GM12865 (cell line): Measurements from ENCODE around the gene DLL1.

Source experiments
- DNase-seq: peaks from one replicate; pipeline ENCODE4 v3.0.0; 2010; ENCODE audit warnings: low read depth
- H3K4me3 ChIP-seq: 2 replicates; pipeline ENCODE4 v1.5.1; 2011; ENCODE audit warnings: mild to moderate bottlenecking, low read depth, low read length, control low read depth
- CTCF ChIP-seq: IDR thresholded peaks from 2 replicates; pipeline ENCODE4 v1.5.1; 2011; ENCODE audit warnings: low read length, control low read depth, low read depth, inconsistent platforms; ENCODE audit not compliant: insufficient read depth; ENCODE audit errors: missing control alignments

The DLL1 gene

DNA sequence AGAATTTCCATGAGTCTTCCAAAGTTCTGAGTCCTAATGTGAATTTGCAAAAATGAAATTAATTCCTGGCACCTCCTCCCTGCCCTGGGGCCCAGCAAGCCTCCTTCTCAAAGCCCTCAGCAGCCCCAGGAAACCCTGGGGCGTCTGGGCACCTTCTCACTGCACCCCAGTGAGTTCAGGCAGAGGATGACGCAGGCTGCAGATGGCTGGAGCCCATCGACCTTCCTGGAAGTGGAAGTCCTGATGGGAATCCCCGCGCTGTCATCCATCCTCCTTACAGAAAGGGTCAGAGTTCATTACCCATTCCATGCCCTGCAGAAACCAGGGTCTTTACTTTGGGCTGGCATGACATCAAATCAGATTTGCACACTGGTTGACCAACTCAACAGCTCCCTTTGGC is 31.6 kb downstream of the DLL1 start:
- TF ChIP-seq CTCF = no peak
- H3K4me3 ChIP-seq = no peak overlapping the region
- DNase-seq = no peak

DNA sequence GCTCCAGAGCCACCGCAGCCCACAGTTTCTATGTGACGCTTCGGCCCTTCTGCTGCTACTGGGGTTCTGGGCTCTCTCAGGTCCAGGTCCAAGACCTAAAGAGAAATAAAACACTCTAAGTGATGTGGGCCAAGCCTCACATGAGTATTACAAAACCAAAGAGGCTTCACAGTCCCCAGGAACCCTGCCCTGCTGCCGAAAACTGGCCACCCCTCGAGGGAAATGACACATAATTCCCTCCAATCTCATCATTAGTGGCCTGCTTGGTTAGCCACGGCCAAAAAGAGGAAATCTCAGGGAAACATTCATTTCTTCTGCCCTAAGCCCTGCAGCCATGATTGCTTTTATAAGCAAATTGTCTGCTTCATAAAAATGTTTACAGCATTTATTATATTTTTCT is 32.5 kb downstream of the DLL1 start:
- TF ChIP-seq CTCF = no peak
- no peak overlapping the region for H3K4me3 ChIP-seq
- no peak for DNase-seq

- no peak for TF ChIP-seq CTCF
Observed at GRCh38 chr6:170257376-170257775, 33.5 kb downstream of the DLL1 start.

GRCh38 chr6:170256641-170257040 is 34.2 kb downstream of the DLL1 start:
- DNase-seq = no peak
- no peak for TF ChIP-seq CTCF
- H3K4me3 ChIP-seq = no peak overlapping the region

More at GRCh38 chr6:170257376-170257775, 33.5 kb downstream of the DLL1 start:
- H3K4me3 ChIP-seq = no peak overlapping the region
- no peak for DNase-seq

- TF ChIP-seq CTCF = no peak
- no peak overlapping the region for H3K4me3 ChIP-seq
- no peak for DNase-seq
Observed at GRCh38 chr6:170255426-170256125, 35.3 kb downstream of the DLL1 start.

DNA sequence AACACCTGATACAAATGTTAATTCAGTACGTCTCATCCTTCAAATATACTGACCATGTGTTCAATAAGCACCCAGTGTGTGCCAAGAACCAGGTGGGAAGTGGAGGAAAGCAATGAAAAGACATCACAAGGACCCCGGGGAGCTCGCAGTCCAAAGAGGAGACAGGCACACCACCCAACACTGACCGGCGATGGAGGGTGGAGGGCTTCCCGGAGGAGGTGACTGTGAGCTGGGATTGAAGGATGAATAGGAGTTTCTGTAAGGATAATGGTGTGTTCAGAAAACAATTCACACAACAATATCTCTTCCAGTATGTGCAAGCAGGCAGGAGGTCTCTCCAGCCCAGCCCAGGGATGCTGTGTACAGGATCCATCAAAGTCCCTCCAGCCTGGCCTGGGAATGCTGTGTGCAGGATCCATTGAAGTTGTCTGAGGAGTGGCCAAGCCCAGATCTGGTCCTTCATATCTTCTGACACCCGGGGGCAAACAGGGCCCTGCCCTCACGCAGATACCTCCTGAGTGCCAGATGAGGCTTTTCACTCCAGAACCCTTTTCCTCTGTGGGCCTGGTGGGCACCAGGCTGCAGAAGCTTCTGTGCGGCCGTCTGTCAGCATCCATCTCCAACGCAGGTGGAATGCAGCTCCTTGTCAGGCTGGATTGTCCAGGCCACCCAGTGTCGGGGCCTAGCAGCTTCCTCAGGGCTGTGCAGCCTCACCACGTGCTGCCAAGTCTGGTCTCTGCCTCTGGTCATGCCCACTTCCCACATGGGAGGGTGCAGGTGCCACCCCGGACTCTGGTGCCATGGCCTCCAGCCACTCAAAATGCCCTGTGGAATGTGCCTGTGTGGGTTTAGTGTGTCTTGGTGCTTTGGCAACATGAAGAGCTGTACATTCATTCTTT is 36.3 kb downstream of the DLL1 start:
- no peak for DNase-seq
- H3K4me3 ChIP-seq = no peak overlapping the region
- TF ChIP-seq CTCF = no peak
